Liver (tissue), 3 donors: ENCODE data around the gene ATP11A.

Experiments
- ATF3 ChIP-seq: IDR thresholded peaks from 2 replicates; pipeline ENCODE4 v1.6.1; 2016; ENCODE audit warnings: antibody characterized with exemption
- CTCF ChIP-seq: fragments of 150-350 bp; IDR thresholded peaks from 2 replicates; pipeline ENCODE4 v1.5.1; 2017; ENCODE audit warnings: improper control_type of control experiment, low read depth, low read length; ENCODE audit not compliant: missing input control
- FOXA2 ChIP-seq: IDR thresholded peaks from 2 replicates; pipeline ENCODE4 v1.6.1; 2016; ENCODE audit warnings: antibody characterized with exemption
- MAX ChIP-seq: IDR thresholded peaks from 2 replicates; pipeline ENCODE4 v1.6.1; 2016; ENCODE audit warnings: antibody characterized with exemption
- REST ChIP-seq: IDR thresholded peaks from 2 replicates; pipeline ENCODE4 v1.6.1; 2016; ENCODE audit warnings: antibody characterized with exemption, mild to moderate bottlenecking
- SP1 ChIP-seq: IDR thresholded peaks from 2 replicates; pipeline ENCODE4 v1.6.1; 2018; ENCODE audit warnings: antibody characterized with exemption, mild to moderate bottlenecking
- TAF1 ChIP-seq: conservative IDR thresholded peaks from 2 replicates; pipeline ENCODE4 v1.6.1; 2016; ENCODE audit warnings: antibody characterized with exemption, mild to moderate bottlenecking
- donor health status: healthy.
- donor health status: healthy.

GRCh38 chr13:112793545-112794445, 104.0 kb downstream of the ATP11A start:
- TF ChIP-seq CTCF: no peak
- no peak for TF ChIP-seq SP1
- no peak for TF ChIP-seq REST
- TF ChIP-seq MAX: no peak
- no peak for TF ChIP-seq ATF3
- no peak for TF ChIP-seq FOXA2
- no peak for TF ChIP-seq TAF1
